Left lung (tissue), 10 donors: Measurements from ENCODE around the gene PIAS3. TPM values are rescaled to one million over a fixed set of nuclear protein-coding genes. Genes with fewer than 3 reads are reported as not detected.

Experiments
- ATAC-seq: fragments of 200-7000 bp; cut with Tn5 transposase; one replicate; pipeline ENCODE4 v1.9.1; 2020; ENCODE audit warnings: moderate library complexity
- DNase-seq, 4 donors: peaks; one replicate each; pipeline ENCODE4 v3.0.0-alpha.2; 2013 to 2020
- H3K27ac ChIP-seq, 2 donors: fragments of 200-600 bp; sonication (generic) in 1 of 2; one replicate each; pipeline versions ENCODE4 v1.5.0 to v1.8.0; 2020 to 2021
- H3K27me3 ChIP-seq, 2 donors: fragments of 200-600 bp; sonication (generic) in 1 of 2; one replicate each; pipeline versions ENCODE4 v1.5.0 to v1.8.0; 2020 to 2021
- H3K36me3 ChIP-seq, 2 donors: fragments of 200-600 bp; sonication (generic) in 1 of 2; one replicate each; pipeline versions ENCODE4 v1.5.0 to v1.8.0; 2020 to 2021
- H3K4me1 ChIP-seq, 2 donors: fragments of 200-600 bp; one replicate each; pipeline ENCODE4 v1.8.0; 2021
- H3K4me3 ChIP-seq, 2 donors: fragments of 200-600 bp; sonication (generic) in 1 of 2; one replicate each; pipeline versions ENCODE4 v1.5.0 to v1.8.0; 2020 to 2021; ENCODE audit warnings: mild to moderate bottlenecking in 1 of 2
- H3K9me3 ChIP-seq, 2 donors: fragments of 200-600 bp; sonication (generic) in 1 of 2; one replicate each; pipeline versions ENCODE4 v1.5.0 to v1.8.0; 2020 to 2021
- intact Hi-C, 2 donors: fragments of 100-400 bp; cut with DNase I; formaldehyde crosslinking; loops; one replicate each; pipeline versions ENCODE4 v1.11.2 to v1.14.2; 2022
- polyA plus RNA-seq, 6 donors: library from polyadenylated mRNA; unstranded; fragments of 120-200 nt; gene quantifications; one replicate each; pipeline ENCODE4 v1.2.1, GENCODE V29; 2013; ENCODE audit not compliant: insufficient read length in 6 of 6
- total RNA-seq, 2 donors: library from RNA; stranded (reverse); fragmentation: NEBNext Ultra II Directional; extraction: Animal tissue kit (Norgen Biotek cat#: 25700); gene quantifications; one replicate each; pipeline ENCODE4 v1.2.1, GENCODE V29; 2021
- TF ChIP-seq, protein P1 (sequence below), 2 donors: fragments of 200-600 bp; sonication (generic) in 1 of 2; IDR thresholded peaks; one replicate each; pipeline versions ENCODE4 v1.5.0 to v1.8.0; 2021; ENCODE audit warnings: antibody characterized with exemption in 2 of 2
- donor health status: DM: no; HTN: yes; CAD: no.
- donor health status: DM: no; HTN: no; CAD: no.

The PIAS3 gene
- total and polyA plus RNA-seq, 8 donors: 35.8 to 98.0 (median 69.6) TPM

DNA sequence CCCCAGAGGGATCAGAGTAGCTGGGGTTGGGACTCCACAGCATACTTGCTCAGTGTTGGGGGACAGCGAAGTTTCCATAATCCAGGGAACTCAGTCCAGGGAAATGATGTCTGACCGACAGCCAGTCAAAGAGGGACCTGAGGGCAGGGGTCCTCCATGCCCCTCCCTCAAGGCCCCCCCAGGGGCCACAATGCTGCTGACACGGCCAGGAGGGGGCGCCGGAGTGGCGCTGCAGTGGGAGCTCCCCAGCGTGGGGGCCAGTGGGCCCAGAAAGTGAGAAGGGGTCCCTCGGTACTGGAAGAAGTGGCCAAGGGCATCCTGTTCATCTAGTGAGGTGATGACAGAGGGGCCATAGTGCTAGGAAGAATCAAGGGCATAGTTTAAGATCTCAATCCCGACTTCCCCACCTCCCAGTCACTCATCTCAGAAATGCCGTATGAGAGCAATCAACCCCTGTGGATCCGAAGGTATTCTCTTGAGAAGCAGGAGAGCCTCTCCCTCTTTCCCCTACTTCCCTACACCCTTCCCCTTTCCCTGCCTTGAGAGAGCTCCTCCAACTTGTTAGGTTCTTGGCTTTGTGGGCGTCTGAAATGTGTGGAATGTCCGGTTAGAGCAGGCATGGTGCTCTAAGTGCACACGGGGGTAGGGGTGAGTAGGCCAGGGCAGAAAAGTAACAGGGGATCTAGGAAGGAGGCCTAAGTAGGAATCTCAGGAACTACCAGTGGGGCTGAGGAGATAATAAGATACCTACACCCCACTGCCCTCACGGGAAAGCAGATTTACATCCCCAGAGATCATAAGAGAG lies 9.3 kb downstream of the PIAS3 start:
- Histone ChIP-seq H3K36me3 (peaks cover 3 to 70% of the 10 kb centered on the region in 2 donors), H3K4me1 (peaks cover 9 to 16% of the 10 kb centered on the region in 2 donors), H3K4me3 (no peak overlapping the region), H3K27ac (peak overlapping the region in 1 of 2 donors; percentile 70), H3K27me3 (no peaks in the 10 kb centered on the region), H3K9me3 (no peaks in the 10 kb centered on the region)
- DNase-seq (peak in 1 of 4 donors; percentile 71), ATAC-seq (peak; percentile 78)
- intact Hi-C loops: loop anchor here in 1 of 2 donors (10.0 kb wide), 1 partner anchor 165 kb away; no protein-coding TSS in a partner anchor
- TF ChIP-seq, protein P1, sequence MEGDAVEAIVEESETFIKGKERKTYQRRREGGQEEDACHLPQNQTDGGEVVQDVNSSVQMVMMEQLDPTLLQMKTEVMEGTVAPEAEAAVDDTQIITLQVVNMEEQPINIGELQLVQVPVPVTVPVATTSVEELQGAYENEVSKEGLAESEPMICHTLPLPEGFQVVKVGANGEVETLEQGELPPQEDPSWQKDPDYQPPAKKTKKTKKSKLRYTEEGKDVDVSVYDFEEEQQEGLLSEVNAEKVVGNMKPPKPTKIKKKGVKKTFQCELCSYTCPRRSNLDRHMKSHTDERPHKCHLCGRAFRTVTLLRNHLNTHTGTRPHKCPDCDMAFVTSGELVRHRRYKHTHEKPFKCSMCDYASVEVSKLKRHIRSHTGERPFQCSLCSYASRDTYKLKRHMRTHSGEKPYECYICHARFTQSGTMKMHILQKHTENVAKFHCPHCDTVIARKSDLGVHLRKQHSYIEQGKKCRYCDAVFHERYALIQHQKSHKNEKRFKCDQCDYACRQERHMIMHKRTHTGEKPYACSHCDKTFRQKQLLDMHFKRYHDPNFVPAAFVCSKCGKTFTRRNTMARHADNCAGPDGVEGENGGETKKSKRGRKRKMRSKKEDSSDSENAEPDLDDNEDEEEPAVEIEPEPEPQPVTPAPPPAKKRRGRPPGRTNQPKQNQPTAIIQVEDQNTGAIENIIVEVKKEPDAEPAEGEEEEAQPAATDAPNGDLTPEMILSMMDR (IDR thresholded peaks at IDR 0.05): no peak

DNA sequence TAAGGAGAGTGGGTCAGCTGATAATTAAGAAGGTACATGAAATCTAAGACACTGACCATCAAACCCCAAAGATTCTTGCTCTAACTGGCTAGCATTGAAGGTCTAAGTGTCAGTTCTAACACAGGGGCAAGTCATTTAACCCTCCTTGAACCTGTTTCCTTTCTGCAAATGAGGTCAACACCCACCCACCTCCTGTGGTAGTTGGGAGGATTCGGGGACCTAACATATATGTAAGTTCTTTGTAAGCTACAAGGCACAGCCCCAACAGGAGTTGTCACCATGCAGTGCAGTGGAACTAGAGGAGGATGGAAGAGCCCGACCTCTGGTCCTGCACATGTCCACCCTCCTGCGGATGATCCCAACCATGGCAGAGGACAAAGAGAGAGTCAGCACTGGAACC lies 11.1 kb downstream of the PIAS3 start:
- Histone ChIP-seq H3K27ac (no peak overlapping the region), H3K4me3 (no peak overlapping the region), H3K36me3 (peaks cover 3 to 57% of the 10 kb centered on the region in 2 donors), H3K4me1 (peaks cover 9 to 16% of the 10 kb centered on the region in 2 donors), H3K27me3 (no peaks in the 10 kb centered on the region), H3K9me3 (no peaks in the 10 kb centered on the region)
- TF ChIP-seq, protein P1 (IDR thresholded peaks at IDR 0.05): no peak
- ATAC-seq: no peak
- intact Hi-C loops: loop anchor here in 1 of 2 donors (10.0 kb wide), 1 partner anchor 167 kb away; no protein-coding TSS in a partner anchor
- DNase-seq: no peak

DNA sequence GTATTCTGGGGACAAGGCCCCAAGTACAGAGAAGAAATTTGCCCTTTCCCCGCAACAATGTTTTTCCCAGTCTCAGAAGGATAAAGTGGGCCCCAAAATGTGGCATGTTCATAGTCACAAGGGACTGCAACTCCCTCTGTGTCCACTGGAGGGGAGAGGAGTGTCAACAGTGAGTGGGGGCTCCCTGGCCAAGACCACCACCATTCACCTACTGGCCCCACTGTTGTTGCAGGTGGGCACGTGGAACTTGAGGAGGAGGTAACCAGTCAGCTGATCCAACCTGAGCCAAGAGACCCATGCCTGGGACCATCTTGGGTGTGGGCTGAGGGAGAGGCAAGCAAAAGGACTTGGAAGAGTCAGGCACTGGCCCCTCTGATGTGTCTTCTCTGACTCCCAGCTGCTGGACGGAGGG lies 12.7 kb downstream of the PIAS3 start:
- intact Hi-C loops: loop anchor here in 1 of 2 donors (10.0 kb wide), 1 partner anchor 169 kb away; no protein-coding TSS in a partner anchor
- H3K27ac ChIP-seq: peak overlapping the region; percentile 73 to 82
- DNase-seq: peak in 2 of 4 donors; percentile 39 to 44
- TF ChIP-seq, protein P1 (IDR thresholded peaks at IDR 0.05): peak; percentile 44 to 63
- H3K9me3 ChIP-seq: no peaks in the 10 kb centered on the region
- H3K4me3 ChIP-seq: peak overlapping the region; percentile 52 to 64
- H3K4me1 ChIP-seq: peaks cover 9 to 16% of the 10 kb centered on the region in 2 donors
- peak; percentile 61 for ATAC-seq
- no peaks in the 10 kb centered on the region for H3K27me3 ChIP-seq
- H3K36me3 ChIP-seq: peaks cover 3 to 57% of the 10 kb centered on the region in 2 donors

DNA sequence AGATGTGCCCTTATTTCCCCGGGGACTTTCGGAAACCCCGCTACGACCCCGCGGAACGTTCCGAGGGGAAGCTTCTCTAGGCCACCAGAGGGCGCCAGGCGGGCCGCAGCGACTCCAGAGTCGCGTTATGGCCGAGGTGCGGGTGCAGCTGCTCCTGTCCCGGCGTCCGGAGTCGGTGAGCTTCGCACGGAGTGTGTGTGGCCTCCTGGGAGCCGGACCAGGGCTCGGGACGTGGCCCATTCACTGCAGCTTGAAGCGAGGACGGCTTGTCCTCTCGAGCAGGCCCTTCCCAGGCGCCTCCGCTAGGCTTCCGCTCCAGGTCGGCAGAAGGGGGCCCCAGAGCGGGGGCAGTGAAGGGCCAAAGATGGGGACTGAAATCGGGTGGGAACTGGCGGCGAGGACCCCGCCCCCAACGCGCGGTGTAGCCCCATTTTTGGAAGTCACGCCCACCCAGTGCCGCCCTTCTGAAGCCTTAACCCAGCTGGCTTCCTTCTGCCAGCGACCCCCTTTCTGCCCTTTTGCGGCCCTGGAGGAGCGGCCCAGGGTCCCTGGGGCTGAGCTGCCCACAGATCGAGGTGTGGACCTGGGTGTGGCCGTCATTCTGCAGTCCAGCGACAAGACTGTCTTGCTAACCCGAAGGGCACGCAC lies 13.2 kb downstream of the PIAS3 start, which contains the start of gene NUDT17:
Gene NUDT17, plus strand, starts transcription at position 117 of the 648 bp plus-strand sequence. Its CDS starts 11 bp downstream, at position 128.
- DNase-seq (peak; percentile 80 to 96 (median 86)), ATAC-seq (peak; percentile 89)
- H3K4me3 ChIP-seq: peak within 1 kb of the TSS; percentile 52 to 64
- no peaks in the 10 kb centered on the region for H3K27me3 ChIP-seq
- intact Hi-C loops: loop anchor here in 1 of 2 donors (10.0 kb wide), 1 partner anchor 169 kb away; no protein-coding TSS in a partner anchor
- no peaks in the 10 kb centered on the region for H3K9me3 ChIP-seq
- TF ChIP-seq, protein P1 (IDR thresholded peaks at IDR 0.05): peak; percentile 88 to 93
- peak within 1 kb of the TSS; percentile 73 to 82 for H3K27ac ChIP-seq
- H3K36me3 ChIP-seq: peaks cover 3 to 57% of the 10 kb centered on the region in 2 donors
- H3K4me1 ChIP-seq: peaks cover 9 to 16% of the 10 kb centered on the region in 2 donors
